Activated CD8-positive, alpha-beta T cell treated with anti-CD3 and anti-CD28 coated beads for 36 hours (primary cell): ENCODE measurements around the gene HSPA12A. TPM values are rescaled to one million over a fixed set of nuclear protein-coding genes. Genes with fewer than 3 reads are reported as not detected.
"Not testable (repeated sequence)": the region's sequence is repeated elsewhere in the genome, so short reads cannot be mapped to it uniquely, and the experiment has no call there.

ENCODE experiments used
- ATAC-seq: fragments of 200-7000 bp; cut with Tn5 transposase; one replicate; pipeline ENCODE4 v1.10.0; 2021; ENCODE audit warnings: mild to moderate bottlenecking, moderate library complexity
- CTCF ChIA-PET: fragments of 350-600 bp; sonication (Branson Sonifier 250); formaldehyde crosslinking; loops from one replicate; lab custom pipeline; 2021; ENCODE audit warnings: antibody characterized with exemption; lab: Charles Lee
- POLR2A ChIA-PET: fragments of 350-600 bp; sonication (Branson Sonifier 250); formaldehyde crosslinking; loops from one replicate; lab custom pipeline; 2021; ENCODE audit warnings: antibody characterized with exemption; lab: Charles Lee
- DNase-seq: peaks from one replicate; pipeline ENCODE4 v3.0.0-alpha.2; 2020
- H3K27ac Mint-ChIP-seq: one replicate; pipeline ENCODE4 v1.8.0; 2021; ENCODE audit warnings: mild to moderate bottlenecking, mixed read lengths
- H3K27me3 Mint-ChIP-seq: one replicate; pipeline ENCODE4 v1.8.0; 2021; ENCODE audit warnings: mixed read lengths
- H3K36me3 Mint-ChIP-seq: one replicate; pipeline ENCODE4 v1.8.0; 2021; ENCODE audit warnings: low read depth, mixed read lengths
- H3K4me1 Mint-ChIP-seq: one replicate; pipeline ENCODE4 v1.8.0; 2021; ENCODE audit warnings: low read depth, mixed read lengths
- H3K4me3 Mint-ChIP-seq: one replicate; pipeline ENCODE4 v1.8.0; 2021; ENCODE audit warnings: mild to moderate bottlenecking, moderate library complexity, mixed read lengths
- H3K9me3 Mint-ChIP-seq: one replicate; pipeline ENCODE4 v1.8.0; 2021; ENCODE audit warnings: mixed read lengths
- CTCF ChIP-seq: fragments of 200-600 bp; IDR thresholded peaks from one replicate; pipeline ENCODE4 v1.8.0; 2022; ENCODE audit warnings: antibody characterized with exemption, mild to moderate bottlenecking
- intact Hi-C: fragments of 100-400 bp; cut with micrococcal nuclease; formaldehyde crosslinking; loops from one replicate; pipeline ENCODE4 v1.10.0; 2022
- total RNA-seq, 2 experiments: library from RNA; stranded (reverse); gene quantifications; one replicate each; pipeline ENCODE4 v1.2.3, GENCODE V29; 2021

Gene HSPA12A
- total RNA-seq, 2 experiments from 2014 or later, result 0.07 TPM; not detected in 1

- intact Hi-C loops, result no loop called here
- no peak for TF ChIP-seq CTCF
- Mint-ChIP-seq H3K36me3 (no peaks in the 10 kb centered on the region), H3K4me3 (no peak overlapping the region), H3K9me3 (no peaks in the 10 kb centered on the region), H3K27me3 (peaks cover 32% of the 10 kb centered on the region), H3K4me1 (no peaks in the 10 kb centered on the region), H3K27ac (no peak overlapping the region)
- ChIA-PET POLR2A (no interaction called here), CTCF (no interaction called here)
- no peak for ATAC-seq
- no peak for DNase-seq
These were observed 27.0 kb downstream of the HSPA12A start for GRCh38 chr10:116715341-116715740.

GRCh38 chr10:116713846-116714245, 28.5 kb downstream of the HSPA12A start:
- H3K4me3 Mint-ChIP-seq, result no peak overlapping the region
- ChIA-PET POLR2A (no interaction called here), CTCF (no interaction called here)
- H3K9me3 Mint-ChIP-seq, result no peaks in the 10 kb centered on the region
- peaks cover 29% of the 10 kb centered on the region for H3K27me3 Mint-ChIP-seq
- TF ChIP-seq CTCF, result no peak
- DNase-seq, result no peak
- H3K4me1 Mint-ChIP-seq, result no peaks in the 10 kb centered on the region
- H3K27ac Mint-ChIP-seq, result no peak overlapping the region
- intact Hi-C loops, result no loop called here
- no peaks in the 10 kb centered on the region for H3K36me3 Mint-ChIP-seq
- ATAC-seq, result no peak

- Mint-ChIP-seq H3K36me3 (no peaks in the 10 kb centered on the region), H3K27ac (no peak overlapping the region), H3K4me3 (no peak overlapping the region), H3K9me3 (no peaks in the 10 kb centered on the region), H3K4me1 (no peaks in the 10 kb centered on the region), H3K27me3 (peaks cover 29% of the 10 kb centered on the region)
- intact Hi-C loops, result no loop called here
- TF ChIP-seq CTCF, result no peak
- no peak for ATAC-seq
- ChIA-PET POLR2A (interaction anchor here (0.6 kb wide), 1 partner anchor 266 kb away, joined by 3 read pairs; no protein-coding TSS in a partner anchor), CTCF (no interaction called here)
- no peak for DNase-seq
These were observed 29.3 kb downstream of the HSPA12A start for GRCh38 chr10:116712989-116713543.

GRCh38 chr10:116712519-116712918, 29.8 kb downstream of the HSPA12A start:
- ChIA-PET POLR2A (no interaction called here), CTCF (interaction anchor here (0.7 to 1.4 kb wide), 2 partner anchors 31 to 75 kb away, joined by 3 read pairs; no protein-coding TSS in a partner anchor)
- no peak for DNase-seq
- no peak for ATAC-seq
- no peak overlapping the region for H3K27ac Mint-ChIP-seq
- H3K36me3 Mint-ChIP-seq, result no peaks in the 10 kb centered on the region
- H3K4me1 Mint-ChIP-seq, result no peaks in the 10 kb centered on the region
- intact Hi-C loops, result no loop called here
- H3K4me3 Mint-ChIP-seq, result no peak overlapping the region
- H3K9me3 Mint-ChIP-seq, result no peaks in the 10 kb centered on the region
- peaks cover 26% of the 10 kb centered on the region for H3K27me3 Mint-ChIP-seq
- TF ChIP-seq CTCF, result no peak

- H3K9me3 Mint-ChIP-seq, H3K36me3 Mint-ChIP-seq, H3K27ac Mint-ChIP-seq, DNase-seq, ATAC-seq, H3K4me3 Mint-ChIP-seq, POLR2A ChIA-PET, H3K4me1 Mint-ChIP-seq, intact Hi-C loops: not testable (repeated sequence)
- CTCF ChIA-PET, result interaction anchor here (0.7 to 1.4 kb wide), 2 partner anchors 30 to 76 kb away, joined by 3 read pairs; no protein-coding TSS in a partner anchor
- peaks cover 23% of the 10 kb centered on the region for H3K27me3 Mint-ChIP-seq
These were observed 30.6 kb downstream of the HSPA12A start for GRCh38 chr10:116711803-116712202.
